Choroid plexus epithelial cell (primary cell): ENCODE data around the gene ADAM19.

Experiments
- DNase-seq: peaks from one replicate; pipeline ENCODE4 v3.0.0-alpha.2; 2010; ENCODE audit warnings: low read depth
- H3K4me3 ChIP-seq: 2 replicates; pipeline ENCODE4 v1.5.1; 2011; ENCODE audit warnings: low read depth, mild to moderate bottlenecking, control low read depth, low read length, moderate library complexity
- CTCF ChIP-seq: conservative IDR thresholded peaks from 2 replicates; pipeline ENCODE4 v1.5.1; 2011; ENCODE audit warnings: low read depth, mild to moderate bottlenecking, control low read depth, inconsistent platforms, low read length, moderate library complexity

Gene ADAM19

GRCh38 chr5:157475432-157475831, 100.1 kb downstream of the ADAM19 start:
- H3K4me3 ChIP-seq: no peak overlapping the region
- TF ChIP-seq CTCF: no peak
- no peak for DNase-seq

GRCh38 chr5:157473383-157474320, 101.9 kb downstream of the ADAM19 start:
- H3K4me3 ChIP-seq: no peak overlapping the region
- peak; percentile 34 for DNase-seq
- peak; percentile 40 for TF ChIP-seq CTCF

- peak; percentile 85 for TF ChIP-seq CTCF
- peak; percentile 58 for DNase-seq
Measured at GRCh38 chr5:157471709-157472108, 103.9 kb downstream of the ADAM19 start.

GRCh38 chr5:157470631-157471030, 104.9 kb downstream of the ADAM19 start:
- no peak for TF ChIP-seq CTCF
- no peak for DNase-seq
- no peak overlapping the region for H3K4me3 ChIP-seq

More at GRCh38 chr5:157471709-157472108, 103.9 kb downstream of the ADAM19 start:
- no peak overlapping the region for H3K4me3 ChIP-seq

GRCh38 chr5:157469687-157470086, 105.9 kb downstream of the ADAM19 start:
- H3K4me3 ChIP-seq: no peak overlapping the region
- DNase-seq: no peak
- TF ChIP-seq CTCF: no peak

GRCh38 chr5:157469073-157469472, 106.5 kb downstream of the ADAM19 start:
- no peak for TF ChIP-seq CTCF
- H3K4me3 ChIP-seq: no peak overlapping the region
- no peak for DNase-seq
